Testis (tissue), 3 donors: ENCODE measurements around the gene AGAP1. TPM values are rescaled to one million over a fixed set of nuclear protein-coding genes. Genes with fewer than 3 reads are reported as not detected.

Experiments used
- DNase-seq: peaks from one replicate; pipeline ENCODE4 v3.0.0-alpha.2; 2019
- H3K27ac ChIP-seq, 2 donors: fragments of 200-600 bp; sonication (generic); one replicate each; pipeline ENCODE4 v1.5.1; 2019
- H3K27me3 ChIP-seq: fragments of 200-600 bp; sonication (generic); one replicate; pipeline ENCODE4 v1.5.1; 2019
- H3K36me3 ChIP-seq: fragments of 200-600 bp; sonication (generic); one replicate; pipeline ENCODE4 v1.5.1; 2017; ENCODE audit warnings: low read depth; ENCODE audit errors: missing control alignments
- H3K4me1 ChIP-seq: fragments of 200-600 bp; sonication (generic); one replicate; pipeline ENCODE4 v1.5.1; 2019
- H3K4me3 ChIP-seq, 2 donors: fragments of 200-600 bp; sonication (generic); one replicate each; pipeline ENCODE4 v1.5.1; 2017 to 2019
- H3K9me3 ChIP-seq: fragments of 200-600 bp; sonication (generic); one replicate; pipeline ENCODE4 v1.5.1; 2017
- POLR2A ChIP-seq: fragments of 450-650 bp; IDR thresholded peaks from one replicate; pipeline ENCODE4 v1.6.1; 2017; ENCODE audit warnings: antibody characterized with exemption, mild to moderate bottlenecking, moderate library complexity
- WGBS, 2 donors: methylation state at CpG; one replicate each; pipeline ENCODE4 v1.1.5; 2018; 5-methylcytosine and 5-hydroxymethylcytosine counted together
- intact Hi-C: fragments of 100-400 bp; cut with DNase I; formaldehyde crosslinking; loops from one replicate; pipeline ENCODE4 v1.15.1; 2023; ENCODE audit warnings: low total_unique reads
- polyA plus RNA-seq: library from polyadenylated mRNA; stranded (reverse); fragments of 350-450 nt; fragmentation: Illumina TruSeq; extraction: RNeasy Lipid Tissue Mini Kit (QIAGEN cat#74804); gene quantifications from one replicate; pipeline ENCODE4 v1.2.3, GENCODE V29; 2014; ENCODE audit warnings: low read depth, low replicate concordance; ENCODE audit not compliant: insufficient read depth
- total RNA-seq, 2 donors: library from RNA; depleted of rRNA; stranded (reverse); fragments of >200 nt; gene quantifications; one replicate each; pipeline ENCODE4 v1.2.3, GENCODE V29; 2016
- TF ChIP-seq, protein P1 (sequence below), 3 experiments: fragments of 450-650 bp in 2 of 3; fragments of 200-600 bp in 1 of 3; sonication (generic) in 1 of 3; IDR thresholded peaks; one replicate each; pipeline ENCODE4 v1.5.1; 2016 to 2019; ENCODE audit warnings: antibody characterized with exemption in 3 of 3, mild to moderate bottlenecking in 2 of 3, moderate library complexity in 1 of 3

AGAP1 gene
- total and polyA plus RNA-seq, 3 donors from 2014 or later: 21.4 to 45.5 (median 40.7) TPM

DNA sequence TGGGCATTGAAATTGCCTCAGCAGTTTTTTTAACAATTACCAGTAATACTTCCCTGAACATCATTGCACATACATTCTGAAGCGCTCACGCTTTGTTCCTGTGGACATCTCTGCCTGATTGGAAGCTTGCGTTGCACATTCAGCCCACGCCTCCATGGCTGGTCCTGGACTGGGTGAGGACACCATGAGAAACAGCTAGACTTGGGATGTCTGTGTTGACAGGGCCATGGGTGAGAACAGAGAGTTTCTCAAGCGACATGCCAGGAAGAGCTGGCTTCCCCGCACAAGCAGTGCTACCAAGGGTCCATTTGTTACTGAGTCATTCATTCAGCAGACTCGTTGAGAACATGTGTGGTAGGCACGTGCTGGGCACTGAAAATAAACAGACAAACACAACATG is 508.0 kb downstream of the AGAP1 start:
- Histone ChIP-seq H3K4me1 (no peaks in the 10 kb centered on the region), H3K9me3 (no peaks in the 10 kb centered on the region), H3K4me3 (no peak overlapping the region), H3K36me3 (no peaks in the 10 kb centered on the region), H3K27me3 (no peaks in the 10 kb centered on the region), H3K27ac (no peak overlapping the region)
- no peak for DNase-seq
- intact Hi-C loops: no loop called here
- TF ChIP-seq POLR2A: no peak
- TF ChIP-seq, protein P1, sequence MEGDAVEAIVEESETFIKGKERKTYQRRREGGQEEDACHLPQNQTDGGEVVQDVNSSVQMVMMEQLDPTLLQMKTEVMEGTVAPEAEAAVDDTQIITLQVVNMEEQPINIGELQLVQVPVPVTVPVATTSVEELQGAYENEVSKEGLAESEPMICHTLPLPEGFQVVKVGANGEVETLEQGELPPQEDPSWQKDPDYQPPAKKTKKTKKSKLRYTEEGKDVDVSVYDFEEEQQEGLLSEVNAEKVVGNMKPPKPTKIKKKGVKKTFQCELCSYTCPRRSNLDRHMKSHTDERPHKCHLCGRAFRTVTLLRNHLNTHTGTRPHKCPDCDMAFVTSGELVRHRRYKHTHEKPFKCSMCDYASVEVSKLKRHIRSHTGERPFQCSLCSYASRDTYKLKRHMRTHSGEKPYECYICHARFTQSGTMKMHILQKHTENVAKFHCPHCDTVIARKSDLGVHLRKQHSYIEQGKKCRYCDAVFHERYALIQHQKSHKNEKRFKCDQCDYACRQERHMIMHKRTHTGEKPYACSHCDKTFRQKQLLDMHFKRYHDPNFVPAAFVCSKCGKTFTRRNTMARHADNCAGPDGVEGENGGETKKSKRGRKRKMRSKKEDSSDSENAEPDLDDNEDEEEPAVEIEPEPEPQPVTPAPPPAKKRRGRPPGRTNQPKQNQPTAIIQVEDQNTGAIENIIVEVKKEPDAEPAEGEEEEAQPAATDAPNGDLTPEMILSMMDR (IDR thresholded peaks at IDR 0.05): no peak
- 87 to 94% methylated on average over 8 of the region's 8 CpGs for WGBS, 2 donors

DNA sequence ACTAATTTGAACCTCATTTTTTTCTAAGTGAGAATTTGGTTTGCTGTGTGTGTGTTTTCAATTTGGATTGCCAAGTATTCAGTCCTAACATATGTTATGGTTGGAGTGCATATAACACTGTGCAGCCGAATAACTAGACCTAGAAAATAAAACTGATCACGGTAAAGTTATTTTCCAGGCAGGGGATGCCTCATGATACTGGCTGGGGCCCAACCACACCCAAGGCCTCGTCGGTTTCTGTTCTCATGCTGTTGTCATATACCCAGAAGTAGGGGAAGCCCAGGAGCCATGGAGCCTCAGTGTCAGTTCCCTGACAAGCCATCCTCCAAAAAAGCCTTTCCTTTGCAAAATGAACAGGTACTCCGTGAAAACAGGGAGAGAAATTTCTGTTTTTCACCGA is 514.2 kb downstream of the AGAP1 start:
- 79 to 92% methylated on average over 6 of the region's 6 CpGs for WGBS, 2 donors
- no peak overlapping the region for H3K27ac ChIP-seq
- H3K4me3 ChIP-seq: no peak overlapping the region
- no peak for DNase-seq
- no peaks in the 10 kb centered on the region for H3K4me1 ChIP-seq
- TF ChIP-seq POLR2A: no peak
- TF ChIP-seq, protein P1 (IDR thresholded peaks at IDR 0.05): no peak
- intact Hi-C loops: no loop called here
- no peaks in the 10 kb centered on the region for H3K9me3 ChIP-seq
- no peaks in the 10 kb centered on the region for H3K27me3 ChIP-seq
- no peaks in the 10 kb centered on the region for H3K36me3 ChIP-seq

DNA sequence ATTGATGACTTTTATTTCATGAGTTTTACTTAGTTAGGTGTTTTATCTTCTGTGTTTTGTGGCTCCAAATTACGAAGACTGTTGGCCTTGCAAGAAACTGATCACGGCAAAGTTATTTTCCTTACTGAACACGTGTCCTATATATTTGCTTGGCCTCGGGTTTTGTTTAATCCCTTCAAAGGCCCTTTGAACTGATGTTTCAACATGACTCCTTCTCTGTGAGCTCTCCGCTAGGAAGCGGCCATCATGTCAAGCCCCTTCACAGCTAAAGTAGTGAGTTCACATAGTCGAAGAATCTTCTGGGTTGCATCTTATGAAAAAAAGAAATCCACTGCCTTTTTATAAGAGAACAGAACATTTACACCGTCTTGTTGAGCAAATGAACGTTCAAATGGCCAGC is 515.0 kb downstream of the AGAP1 start:
- Histone ChIP-seq H3K27ac (no peak overlapping the region), H3K27me3 (no peaks in the 10 kb centered on the region), H3K4me3 (no peak overlapping the region), H3K9me3 (no peaks in the 10 kb centered on the region), H3K4me1 (no peaks in the 10 kb centered on the region), H3K36me3 (no peaks in the 10 kb centered on the region)
- 88 to 94% methylated on average over 9 of the region's 9 CpGs for WGBS, 2 donors
- no peak for DNase-seq
- intact Hi-C loops: no loop called here
- TF ChIP-seq, protein P1 (IDR thresholded peaks at IDR 0.05): no peak
- TF ChIP-seq POLR2A: no peak

DNA sequence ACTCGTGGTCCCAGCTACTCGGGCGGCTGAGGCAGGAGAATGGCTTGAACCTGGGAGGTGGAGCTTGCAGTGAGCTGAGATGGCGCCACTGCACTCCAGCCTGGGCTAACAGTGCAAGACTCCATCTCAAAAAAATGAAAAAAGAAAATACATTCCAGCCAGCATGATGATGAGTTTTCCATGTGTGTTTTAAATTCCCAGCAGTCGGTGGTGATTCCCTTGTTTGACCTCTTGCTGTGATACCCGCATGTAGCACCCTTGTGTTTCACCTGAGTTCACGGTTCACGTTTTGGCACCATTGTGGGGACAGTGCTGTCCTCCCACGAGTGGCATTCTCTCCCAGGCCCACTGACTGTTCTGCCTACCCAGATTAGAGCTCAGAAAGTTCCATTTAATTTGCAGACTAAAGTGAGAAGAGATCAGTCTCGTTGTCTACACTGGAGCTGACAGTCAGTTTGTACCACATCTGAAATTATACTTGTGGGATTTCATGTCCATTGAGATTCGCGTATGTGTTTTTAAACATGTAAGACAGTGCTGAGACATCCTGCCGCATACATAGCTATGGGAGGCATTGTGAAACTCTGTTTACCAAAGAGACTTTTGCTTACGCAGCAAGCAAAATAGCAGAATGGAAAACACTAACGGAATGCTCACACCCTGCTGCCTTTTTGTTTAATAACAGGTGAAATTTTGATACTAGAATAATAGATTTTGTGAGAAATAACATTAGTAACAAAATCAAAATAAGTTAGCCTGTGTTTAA is 517.3 kb downstream of the AGAP1 start:
- TF ChIP-seq, protein P1 (IDR thresholded peaks at IDR 0.05): no peak
- no peak for TF ChIP-seq POLR2A
- Histone ChIP-seq H3K9me3 (no peaks in the 10 kb centered on the region), H3K27me3 (no peaks in the 10 kb centered on the region), H3K4me3 (no peak overlapping the region), H3K36me3 (no peaks in the 10 kb centered on the region), H3K4me1 (no peaks in the 10 kb centered on the region), H3K27ac (no peak overlapping the region)
- intact Hi-C loops: no loop called here
- WGBS, 2 donors: 90 to 91% methylated on average over 15 of the region's 15 CpGs
- DNase-seq: no peak

DNA sequence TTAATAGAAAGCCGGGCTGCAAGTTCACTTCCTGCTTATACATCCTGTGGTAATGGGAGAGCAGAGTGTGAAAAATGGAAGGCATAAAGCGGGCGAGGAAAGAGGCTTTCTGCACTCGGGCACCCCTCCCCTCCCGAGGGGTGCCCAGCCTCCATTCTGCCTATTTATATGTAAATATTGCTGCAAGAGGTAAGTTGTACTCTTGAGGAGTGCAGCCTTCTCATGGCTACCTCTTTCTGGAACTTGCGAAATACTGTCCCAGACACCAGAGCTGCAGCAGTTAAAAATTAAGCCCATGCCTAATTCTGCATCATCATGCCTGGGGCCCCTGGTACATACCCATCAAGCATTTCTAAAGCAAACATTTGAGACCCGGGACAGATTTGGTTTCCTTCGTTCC is 518.3 kb downstream of the AGAP1 start:
- no peak for DNase-seq
- Histone ChIP-seq H3K4me3 (no peak overlapping the region), H3K27ac (no peak overlapping the region), H3K9me3 (no peaks in the 10 kb centered on the region), H3K36me3 (no peaks in the 10 kb centered on the region), H3K27me3 (no peaks in the 10 kb centered on the region), H3K4me1 (no peaks in the 10 kb centered on the region)
- TF ChIP-seq, protein P1 (IDR thresholded peaks at IDR 0.05): no peak
- TF ChIP-seq POLR2A: no peak
- intact Hi-C loops: no loop called here
- 87 to 94% methylated on average over 8 of the region's 8 CpGs for WGBS, 2 donors
